Mucosa of stomach (tissue), 1 donor: Measurements from ENCODE around the gene SHISA6.

Experiments
- H3K27me3 ChIP-seq: one replicate; pipeline ENCODE4 v1.7.0; 2013; ENCODE audit warnings: mild to moderate bottlenecking, low read length; ENCODE audit not compliant: control insufficient read depth, insufficient read depth
- H3K36me3 ChIP-seq: one replicate; pipeline ENCODE4 v1.7.0; 2013; ENCODE audit warnings: low read length; ENCODE audit not compliant: control insufficient read depth, insufficient read depth
- H3K4me1 ChIP-seq: one replicate; pipeline ENCODE4 v1.7.0; 2013; ENCODE audit warnings: mild to moderate bottlenecking, low read length; ENCODE audit not compliant: control insufficient read depth, insufficient read depth
- H3K4me3 ChIP-seq: one replicate; pipeline ENCODE4 v1.7.0; 2013; ENCODE audit warnings: low read length
- H3K9ac ChIP-seq: one replicate; pipeline ENCODE4 v1.7.0; 2013; ENCODE audit warnings: mild to moderate bottlenecking, low read length, moderate library complexity
- H3K9me3 ChIP-seq: one replicate; pipeline ENCODE4 v1.7.0; 2013; ENCODE audit warnings: mild to moderate bottlenecking, low read length, moderate library complexity; ENCODE audit not compliant: control insufficient read depth
- donor health status: Pancreatic carcinoma.

Gene SHISA6

GRCh38 chr17:11272191-11272590 is 31.2 kb downstream of the SHISA6 start:
- Histone ChIP-seq H3K4me1 (no peaks in the 10 kb centered on the region), H3K4me3 (no peak overlapping the region), H3K9ac (no peak overlapping the region), H3K27me3 (no peaks in the 10 kb centered on the region), H3K36me3 (no peaks in the 10 kb centered on the region), H3K9me3 (no peaks in the 10 kb centered on the region)

- peaks cover 2% of the 10 kb centered on the region for H3K4me1 ChIP-seq
- H3K36me3 ChIP-seq = no peaks in the 10 kb centered on the region
- no peaks in the 10 kb centered on the region for H3K27me3 ChIP-seq
- no peaks in the 10 kb centered on the region for H3K9me3 ChIP-seq
- no peak overlapping the region for H3K4me3 ChIP-seq
- H3K9ac ChIP-seq = no peak overlapping the region
Observed at GRCh38 chr17:11273596-11273995, 32.6 kb downstream of the SHISA6 start.

GRCh38 chr17:11274106-11274505 is 33.1 kb downstream of the SHISA6 start:
- Histone ChIP-seq H3K4me3 (no peak overlapping the region), H3K4me1 (peaks cover 6% of the 10 kb centered on the region), H3K9me3 (no peaks in the 10 kb centered on the region), H3K27me3 (no peaks in the 10 kb centered on the region), H3K36me3 (no peaks in the 10 kb centered on the region), H3K9ac (no peak overlapping the region)

GRCh38 chr17:11276486-11276885 is 35.5 kb downstream of the SHISA6 start:
- H3K4me1 ChIP-seq = peaks cover 6% of the 10 kb centered on the region
- no peaks in the 10 kb centered on the region for H3K27me3 ChIP-seq
- H3K9me3 ChIP-seq = no peaks in the 10 kb centered on the region

GRCh38 chr17:11278186-11278991 is 37.4 kb downstream of the SHISA6 start:
- Histone ChIP-seq H3K36me3 (no peaks in the 10 kb centered on the region), H3K9ac (no peak overlapping the region), H3K4me3 (no peak overlapping the region), H3K4me1 (peaks cover 6% of the 10 kb centered on the region), H3K9me3 (no peaks in the 10 kb centered on the region), H3K27me3 (no peaks in the 10 kb centered on the region)

More at GRCh38 chr17:11276486-11276885, 35.5 kb downstream of the SHISA6 start:
- H3K36me3 ChIP-seq = no peaks in the 10 kb centered on the region
- H3K4me3 ChIP-seq = no peak overlapping the region
- H3K9ac ChIP-seq = no peak overlapping the region

GRCh38 chr17:11278992-11279270 is 37.9 kb downstream of the SHISA6 start:
- H3K9me3 ChIP-seq = no peaks in the 10 kb centered on the region
- H3K9ac ChIP-seq = no peak overlapping the region
- no peak overlapping the region for H3K4me3 ChIP-seq
- no peaks in the 10 kb centered on the region for H3K27me3 ChIP-seq
- H3K4me1 ChIP-seq = peaks cover 6% of the 10 kb centered on the region
- no peaks in the 10 kb centered on the region for H3K36me3 ChIP-seq

- H3K27me3 ChIP-seq = no peaks in the 10 kb centered on the region
- H3K4me3 ChIP-seq = no peak overlapping the region
- no peaks in the 10 kb centered on the region for H3K36me3 ChIP-seq
- no peak overlapping the region for H3K9ac ChIP-seq
- H3K4me1 ChIP-seq = peaks cover 6% of the 10 kb centered on the region
- H3K9me3 ChIP-seq = no peaks in the 10 kb centered on the region
Observed at GRCh38 chr17:11279776-11280344, 38.8 kb downstream of the SHISA6 start.

GRCh38 chr17:11282586-11282985 is 41.6 kb downstream of the SHISA6 start:
- no peaks in the 10 kb centered on the region for H3K36me3 ChIP-seq
- H3K9ac ChIP-seq = no peak overlapping the region
- no peaks in the 10 kb centered on the region for H3K27me3 ChIP-seq
- no peak overlapping the region for H3K4me3 ChIP-seq
- peaks cover 6% of the 10 kb centered on the region for H3K4me1 ChIP-seq
- H3K9me3 ChIP-seq = no peaks in the 10 kb centered on the region

GRCh38 chr17:11284811-11285210 is 43.8 kb downstream of the SHISA6 start:
- no peak overlapping the region for H3K9ac ChIP-seq
- H3K36me3 ChIP-seq = no peaks in the 10 kb centered on the region

GRCh38 chr17:11285946-11286345 is 44.9 kb downstream of the SHISA6 start:
- H3K36me3 ChIP-seq = no peaks in the 10 kb centered on the region
- H3K4me1 ChIP-seq = no peaks in the 10 kb centered on the region
- H3K27me3 ChIP-seq = no peaks in the 10 kb centered on the region
- H3K4me3 ChIP-seq = no peak overlapping the region
- H3K9me3 ChIP-seq = no peaks in the 10 kb centered on the region
- H3K9ac ChIP-seq = no peak overlapping the region

More at GRCh38 chr17:11284811-11285210, 43.8 kb downstream of the SHISA6 start:
- Histone ChIP-seq H3K4me3 (no peak overlapping the region), H3K4me1 (no peaks in the 10 kb centered on the region), H3K9me3 (no peaks in the 10 kb centered on the region), H3K27me3 (no peaks in the 10 kb centered on the region)

- H3K36me3 ChIP-seq = no peaks in the 10 kb centered on the region
- no peaks in the 10 kb centered on the region for H3K9me3 ChIP-seq
- H3K27me3 ChIP-seq = no peaks in the 10 kb centered on the region
- H3K4me1 ChIP-seq = no peaks in the 10 kb centered on the region
- no peak overlapping the region for H3K9ac ChIP-seq
- H3K4me3 ChIP-seq = no peak overlapping the region
Observed at GRCh38 chr17:11287791-11288190, 46.8 kb downstream of the SHISA6 start.

- Histone ChIP-seq H3K4me3 (no peak overlapping the region), H3K27me3 (no peaks in the 10 kb centered on the region), H3K4me1 (no peaks in the 10 kb centered on the region), H3K36me3 (no peaks in the 10 kb centered on the region), H3K9me3 (no peaks in the 10 kb centered on the region), H3K9ac (no peak overlapping the region)
Observed at GRCh38 chr17:11290814-11291213, 49.8 kb downstream of the SHISA6 start.
